Measurements from ENCODE around the gene RBM25. TPM values are rescaled to one million over a fixed set of nuclear protein-coding genes. Genes with fewer than 3 reads are reported as not detected.
A peak's percentile ranks its signal among the peaks of the same experiment; 100 is the strongest.
"Not testable (repeated sequence)": the region's sequence is repeated elsewhere in the genome, so short reads cannot be mapped to it uniquely, and the experiment has no call there.

Gene RBM25
- total RNA-seq, 1 donor from 2014 or later = 35.1 TPM

DNA sequence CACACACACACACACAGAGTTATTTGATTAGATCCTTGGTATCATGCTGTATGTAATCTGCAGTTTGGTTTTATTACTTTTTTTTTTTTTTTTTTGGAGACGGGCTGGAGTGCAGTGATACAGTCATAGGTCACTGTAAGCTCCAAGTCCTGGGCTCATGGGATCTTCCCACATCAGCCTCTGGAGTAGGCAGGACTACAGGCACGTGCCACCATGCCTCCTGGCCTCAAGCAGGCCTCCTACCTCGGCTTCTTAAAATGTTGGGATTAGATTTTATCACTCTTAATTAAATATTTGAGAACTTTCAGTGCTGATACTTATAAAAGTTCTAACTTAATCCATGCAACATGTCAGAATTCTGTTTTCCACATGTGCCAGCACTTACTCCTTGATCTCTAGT, 46.7 kb downstream of the RBM25 start:
- ATAC-seq = no peak

GRCh38 chr14:73105727-73106126, 47.4 kb downstream of the RBM25 start:
- ATAC-seq = no peak

DNA sequence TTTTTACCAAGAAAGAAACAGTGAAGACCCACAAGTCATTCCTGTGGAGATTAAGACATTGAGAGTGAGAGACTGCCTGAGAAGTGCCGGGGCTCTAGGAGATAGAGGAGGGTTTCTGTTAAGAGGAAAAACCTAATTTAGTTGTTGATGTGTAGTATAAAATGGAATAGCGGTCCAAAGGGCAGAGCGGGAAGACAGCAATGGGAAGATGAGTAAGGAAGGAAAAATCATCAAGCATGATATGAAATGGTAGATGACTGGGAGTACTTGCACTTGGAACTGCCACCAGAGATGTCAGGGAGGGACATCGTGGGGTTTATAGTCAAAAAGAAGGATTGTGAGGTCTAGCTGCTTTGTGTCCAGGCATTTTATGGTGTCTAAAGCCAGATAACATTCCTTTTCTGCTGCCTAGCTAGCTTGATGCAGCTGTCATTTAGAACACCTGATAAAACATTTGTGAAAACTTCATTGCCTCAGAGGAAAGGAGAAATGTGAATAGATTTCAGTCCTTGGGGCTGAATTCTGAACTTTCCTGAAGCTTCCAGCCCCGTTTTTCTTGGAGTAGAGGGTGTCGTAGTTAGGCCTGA, 57.8 kb downstream of the RBM25 start:
- no peak for ATAC-seq

DNA sequence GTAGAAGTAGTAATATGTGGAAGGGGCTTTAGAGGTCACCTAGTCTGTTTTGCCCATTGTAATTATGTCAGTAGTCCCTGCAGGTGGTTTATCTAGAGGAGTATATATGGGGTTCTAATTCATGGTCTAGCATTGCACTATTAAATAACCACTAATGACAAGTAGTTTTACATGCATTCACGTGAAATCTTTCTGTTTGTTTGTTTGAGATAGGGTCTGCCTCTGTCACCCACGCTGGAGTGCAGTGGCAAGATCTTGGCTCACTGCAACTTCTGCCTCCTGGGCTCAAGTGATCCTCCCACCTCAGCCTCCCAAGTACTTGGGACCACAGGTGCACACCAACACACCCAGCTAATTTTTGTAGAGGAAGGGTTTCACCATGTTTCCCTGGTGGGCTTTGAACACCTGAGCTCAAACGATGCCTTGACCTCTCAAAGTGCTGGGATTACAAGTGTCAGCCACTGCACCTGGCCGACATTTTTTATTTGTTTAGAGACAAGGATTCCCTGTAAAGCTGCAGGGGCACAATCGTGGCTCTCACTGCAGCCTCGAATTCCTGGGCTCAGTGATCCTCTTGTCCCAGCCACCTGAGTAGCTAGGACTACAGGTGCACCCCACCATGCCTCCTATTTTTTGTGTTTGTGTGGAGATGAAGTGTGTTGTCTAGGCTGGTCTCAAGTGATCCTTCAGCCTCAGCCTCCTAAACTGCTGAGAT, 66.0 kb downstream of the RBM25 start:
- no peak for ATAC-seq

DNA sequence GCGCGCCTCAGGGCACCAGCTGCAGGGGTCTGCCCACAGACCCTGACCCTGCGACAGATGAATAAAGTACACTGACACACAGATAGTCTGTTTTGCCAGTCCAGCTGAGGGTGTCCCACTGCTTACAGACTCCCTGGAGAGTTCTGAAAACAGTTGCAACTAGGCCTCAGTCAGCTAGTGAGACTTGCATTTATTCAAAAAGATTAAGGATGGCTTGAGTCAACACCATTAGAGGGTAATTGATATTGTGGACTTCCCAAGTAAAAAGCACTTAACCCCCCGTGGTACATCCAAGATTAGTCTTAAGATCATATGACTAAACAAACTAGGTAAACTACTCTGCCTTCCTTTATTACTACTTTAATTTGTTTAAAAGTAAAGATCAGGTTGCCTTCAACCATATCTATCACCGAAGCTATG, 66.8 kb downstream of the RBM25 start:
- no peak for ATAC-seq

DNA sequence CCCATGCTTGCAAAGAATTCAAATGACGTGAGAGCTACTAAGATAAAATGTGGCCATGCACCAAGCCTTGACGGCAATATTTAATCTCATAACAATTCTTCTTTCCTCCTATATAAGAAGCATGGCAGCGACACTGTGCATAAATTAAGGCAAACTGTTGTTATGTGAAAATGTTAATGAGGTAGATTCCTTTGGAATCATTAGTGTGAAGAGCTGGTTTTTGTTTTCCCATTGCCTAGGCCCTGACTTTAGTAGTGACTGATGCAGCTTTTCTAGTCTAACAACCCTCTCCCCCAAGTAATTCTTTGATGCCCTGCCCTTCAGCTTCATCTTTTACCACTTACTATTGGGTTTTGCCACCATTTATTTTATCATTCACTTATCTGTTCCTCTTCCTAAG, 67.4 kb downstream of the RBM25 start:
- ATAC-seq = no peak

DNA sequence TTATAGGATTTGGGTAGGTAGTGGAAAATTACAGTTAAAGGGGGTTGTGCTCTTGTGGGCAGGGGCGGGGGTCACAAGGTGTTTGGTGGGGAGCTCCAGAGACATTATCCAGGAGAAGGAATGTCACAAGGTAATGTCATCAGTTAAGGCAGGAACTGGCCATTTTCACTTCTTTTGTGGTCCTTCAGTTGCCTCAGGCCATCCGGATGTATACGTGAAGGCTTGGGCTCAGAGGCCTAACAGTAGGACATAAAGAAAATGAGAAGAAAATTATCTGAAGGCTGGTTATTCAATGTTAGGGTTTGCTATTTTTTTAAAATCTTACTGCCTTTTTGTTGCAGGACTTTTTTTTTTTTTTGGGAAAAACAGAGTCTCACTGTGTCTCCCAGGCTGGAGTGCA, 75.5 kb downstream of the RBM25 start:
- ATAC-seq = no peak

- no peak for ATAC-seq
Measured at GRCh38 chr14:73136085-73136386, 77.7 kb downstream of the RBM25 start.

DNA sequence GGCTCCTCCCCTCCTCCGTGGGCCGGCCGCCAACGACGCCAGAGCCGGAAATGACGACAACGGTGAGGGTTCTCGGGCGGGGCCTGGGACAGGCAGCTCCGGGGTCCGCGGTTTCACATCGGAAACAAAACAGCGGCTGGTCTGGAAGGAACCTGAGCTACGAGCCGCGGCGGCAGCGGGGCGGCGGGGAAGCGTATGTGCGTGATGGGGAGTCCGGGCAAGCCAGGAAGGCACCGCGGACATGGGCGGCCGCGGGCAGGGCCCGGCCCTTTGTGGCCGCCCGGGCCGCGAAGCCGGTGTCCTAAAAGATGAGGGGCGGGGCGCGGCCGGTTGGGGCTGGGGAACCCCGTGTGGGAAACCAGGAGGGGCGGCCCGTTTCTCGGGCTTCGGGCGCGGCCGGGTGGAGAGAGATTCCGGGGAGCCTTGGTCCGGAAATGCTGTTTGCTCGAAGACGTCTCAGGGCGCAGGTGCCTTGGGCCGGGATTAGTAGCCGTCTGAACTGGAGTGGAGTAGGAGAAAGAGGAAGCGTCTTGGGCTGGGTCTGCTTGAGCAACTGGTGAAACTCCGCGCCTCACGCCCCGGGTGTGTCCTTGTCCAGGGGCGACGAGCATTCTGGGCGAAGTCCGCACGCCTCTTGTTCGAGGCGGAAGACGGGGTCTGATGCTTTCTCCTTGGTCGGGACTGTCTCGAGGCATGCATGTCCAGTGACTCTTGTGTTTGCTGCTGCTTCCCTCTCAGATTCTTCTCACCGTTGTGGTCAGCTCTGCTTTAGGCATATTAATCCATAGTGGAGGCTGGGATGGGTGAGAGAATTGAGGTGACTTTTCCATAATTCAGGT, 78.3 kb downstream of the RBM25 start, which contains the start of gene PSEN1:
TSS of gene PSEN1 (plus strand) at position 121 of the 839 bp plus-strand sequence. CDS start 11,513 bp downstream, outside the sequence.
- ATAC-seq = peak; percentile 97

- ATAC-seq = no peak
Measured at GRCh38 chr14:73140811-73141323, 82.5 kb downstream of the RBM25 start.

GRCh38 chr14:73142216-73142615, 83.9 kb downstream of the RBM25 start:
- ATAC-seq = no peak

- no peak for ATAC-seq
Measured at GRCh38 chr14:73143003-73143402, 84.7 kb downstream of the RBM25 start.

DNA sequence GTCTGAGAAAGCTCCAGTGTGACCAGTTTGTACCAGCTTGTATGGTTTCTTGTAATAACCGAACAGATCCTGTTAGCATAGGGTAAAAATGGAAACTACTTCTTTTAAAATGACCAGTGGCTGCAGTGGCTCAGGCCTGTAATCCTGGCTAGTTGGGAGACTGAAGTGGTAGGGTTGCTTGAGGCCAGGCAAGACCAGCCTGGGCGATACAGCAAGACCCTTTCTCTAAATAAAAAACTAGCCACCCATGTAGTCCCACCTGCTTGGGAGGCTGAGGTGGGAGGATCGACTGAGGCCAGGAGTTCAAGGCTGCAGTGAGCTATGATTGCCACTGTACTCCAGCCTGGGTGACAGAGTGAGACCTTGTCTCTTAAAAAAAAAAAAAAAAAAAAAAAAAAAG, 85.3 kb downstream of the RBM25 start:
- no peak for ATAC-seq

DNA sequence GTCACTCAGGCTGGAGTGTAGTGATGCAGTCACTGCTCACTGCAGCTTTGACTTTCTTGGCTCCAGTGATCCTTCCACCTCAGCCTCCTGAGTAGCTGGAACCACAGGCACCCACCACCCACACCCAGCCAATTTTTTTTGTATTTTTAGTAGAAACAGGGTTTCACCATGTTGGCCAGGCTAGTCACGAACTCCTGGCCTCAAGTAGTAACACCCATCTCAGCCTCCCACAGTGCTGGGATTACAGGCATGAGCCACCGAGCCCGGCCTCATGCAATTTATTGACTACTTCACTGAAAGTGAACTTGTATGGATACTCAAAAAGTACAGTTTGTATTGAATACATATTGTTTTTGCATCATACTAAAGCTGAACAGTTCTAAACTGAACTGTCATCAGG, 87.0 kb downstream of the RBM25 start:
- no peak for ATAC-seq

GRCh38 chr14:73146111-73146510, 87.8 kb downstream of the RBM25 start:
- ATAC-seq = no peak

GRCh38 chr14:73149753-73150152, 91.4 kb downstream of the RBM25 start:
- ATAC-seq = no peak

GRCh38 chr14:73153272-73153671, 94.9 kb downstream of the RBM25 start:
- no peak for ATAC-seq

DNA sequence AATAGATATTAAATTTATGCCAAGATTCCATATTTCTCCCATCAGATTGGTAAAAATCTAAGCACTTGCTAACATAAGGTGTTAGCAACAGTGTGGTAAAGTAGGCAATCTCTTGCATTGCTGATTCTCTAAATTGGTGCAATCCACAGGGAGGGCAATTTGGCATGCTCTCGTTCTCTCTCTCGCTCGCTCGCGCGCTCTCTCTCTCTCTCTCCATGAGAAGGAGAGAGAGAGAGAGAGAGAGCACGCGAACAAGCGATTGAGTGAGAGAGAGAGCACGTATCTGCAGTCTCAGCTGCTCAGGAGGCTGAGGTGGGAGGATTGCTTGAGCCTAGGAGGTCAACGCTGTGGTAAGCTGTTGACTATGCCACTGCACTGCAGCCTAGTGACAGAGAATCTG, 103.9 kb downstream of the RBM25 start:
- no peak for ATAC-seq

DNA sequence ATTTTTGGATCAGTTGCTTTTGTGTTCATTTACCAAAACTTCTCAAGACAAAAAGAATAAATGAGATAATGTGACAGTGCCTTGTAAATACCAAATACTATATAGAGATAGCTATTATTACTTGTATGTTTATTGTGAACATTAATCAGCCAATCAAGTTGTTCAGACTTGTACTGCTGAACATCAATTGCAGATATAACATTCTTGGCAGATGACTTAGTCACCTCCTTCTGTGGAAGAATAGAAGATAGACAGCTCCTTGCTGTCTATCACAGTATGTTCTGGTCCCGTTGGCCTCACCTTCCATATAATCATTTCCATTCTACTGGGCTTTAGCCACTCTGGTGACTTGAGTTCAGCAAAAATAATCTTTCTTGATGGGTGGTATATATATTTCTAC, 108.1 kb downstream of the RBM25 start:
- no peak for ATAC-seq

GRCh38 chr14:73167727-73168126, 109.4 kb downstream of the RBM25 start:
- no peak for ATAC-seq

DNA sequence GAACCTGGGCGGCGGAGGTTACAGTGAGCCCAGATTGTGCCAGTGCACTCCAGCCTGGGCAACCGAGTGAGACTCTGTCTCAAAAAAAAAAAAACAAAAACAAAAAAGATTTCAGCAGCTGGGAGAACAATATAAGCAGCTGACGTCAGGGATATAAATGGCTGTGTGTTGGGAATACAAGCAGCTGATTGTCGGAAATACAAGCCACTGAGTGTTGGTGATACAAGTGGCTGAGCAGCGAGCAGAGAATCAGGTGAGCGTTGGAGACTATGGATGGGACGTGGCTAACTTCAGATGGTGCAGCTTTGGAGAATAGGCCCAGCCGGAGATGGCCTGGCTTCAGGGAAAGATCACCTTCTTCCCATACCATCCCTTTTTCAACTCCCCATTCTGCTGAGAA, 109.9 kb downstream of the RBM25 start:
- ATAC-seq = no peak

- no peak for ATAC-seq
Measured at GRCh38 chr14:73168691-73169090, 110.4 kb downstream of the RBM25 start.

DNA sequence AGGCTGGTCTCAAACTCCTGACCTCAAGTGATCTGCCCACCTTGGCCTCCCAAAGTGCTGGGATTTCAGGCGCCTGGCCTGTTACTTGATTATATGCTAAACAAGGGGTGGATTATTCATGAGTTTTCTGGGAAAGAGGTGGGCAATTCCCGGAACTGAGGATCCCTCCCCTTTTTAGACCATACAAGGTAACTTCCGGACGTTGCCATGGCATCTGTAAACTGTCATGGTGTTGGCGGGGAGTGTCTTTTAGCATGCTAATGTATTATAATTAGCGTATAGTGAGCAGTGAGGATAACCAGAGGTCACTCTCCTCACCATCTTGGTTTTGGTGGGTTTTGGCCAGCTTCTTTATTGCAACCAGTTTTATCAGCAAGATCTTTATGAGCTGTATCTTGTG, 111.5 kb downstream of the RBM25 start:
- not testable (repeated sequence) for ATAC-seq

DNA sequence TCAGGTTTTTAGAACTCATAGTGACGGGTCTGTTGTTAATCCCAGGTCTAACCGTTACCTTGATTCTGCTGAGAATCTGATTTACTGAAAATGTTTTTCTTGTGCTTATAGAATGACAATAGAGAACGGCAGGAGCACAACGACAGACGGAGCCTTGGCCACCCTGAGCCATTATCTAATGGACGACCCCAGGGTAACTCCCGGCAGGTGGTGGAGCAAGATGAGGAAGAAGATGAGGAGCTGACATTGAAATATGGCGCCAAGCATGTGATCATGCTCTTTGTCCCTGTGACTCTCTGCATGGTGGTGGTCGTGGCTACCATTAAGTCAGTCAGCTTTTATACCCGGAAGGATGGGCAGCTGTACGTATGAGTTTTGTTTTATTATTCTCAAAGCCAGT, 112.4 kb downstream of the RBM25 start:
- no peak for ATAC-seq

Measured in esophagus mucosa (tissue), 1 donor.